Muscle of leg (tissue), 11 donors: Measurements from ENCODE around the gene GC. TPM values are rescaled to one million over a fixed set of nuclear protein-coding genes. Genes with fewer than 3 reads are reported as not detected.
"Not testable (repeated sequence)": the region's sequence is repeated elsewhere in the genome, so short reads cannot be mapped to it uniquely, and the experiment has no call there.

Source experiments
- DNase-seq: peaks from one replicate; pipeline ENCODE4 v3.0.0; 2013
- H3K27ac ChIP-seq: one replicate; pipeline ENCODE4 v1.5.1; 2013; ENCODE audit warnings: mild to moderate bottlenecking, low read length, control low read depth
- H3K27me3 ChIP-seq: one replicate; pipeline ENCODE4 v1.6.1; 2013; ENCODE audit warnings: low read length; ENCODE audit not compliant: control insufficient read depth, insufficient read depth
- H3K36me3 ChIP-seq: one replicate; pipeline ENCODE4 v1.6.1; 2013; ENCODE audit warnings: low read length; ENCODE audit not compliant: control insufficient read depth, insufficient read depth
- H3K4me1 ChIP-seq: one replicate; pipeline ENCODE4 v1.6.1; 2013; ENCODE audit warnings: low read length; ENCODE audit not compliant: control insufficient read depth, insufficient read depth
- H3K4me3 ChIP-seq: one replicate; pipeline ENCODE4 v1.5.1; 2013; ENCODE audit warnings: low read length, control low read depth
- H3K9me3 ChIP-seq: replicated peaks from 2 replicates; pipeline ENCODE4 v1.6.1; 2013; ENCODE audit warnings: low read depth, low read length; ENCODE audit not compliant: control insufficient read depth
- WGBS: methylation state at CpG from one replicate; pipeline ENCODE4 v1.1.5; 2013; ENCODE audit warnings: missing lambda C conversion rate; ENCODE audit not compliant: insufficient coverage; 5-methylcytosine and 5-hydroxymethylcytosine counted together
- polyA plus RNA-seq, 8 donors: library from polyadenylated mRNA; unstranded; fragments of 120-200 nt; gene quantifications; one replicate each; pipeline versions ENCODE4 v1.2.1 to v1.2.3, GENCODE V29; 2013; ENCODE audit warnings: inconsistent platforms in 1 of 8, low replicate concordance in 1 of 8; ENCODE audit not compliant: insufficient read length in 8 of 8, insufficient read depth in 1 of 8
- total RNA-seq: library from RNA; stranded (reverse); fragments of 120-200 nt; gene quantifications from one replicate; pipeline ENCODE4 v1.2.4, GENCODE V29; 2013

GC gene
- total and polyA plus RNA-seq, 9 donors, result 0.35 to 4.5 (median 2.8) TPM; not detected in 5

DNA sequence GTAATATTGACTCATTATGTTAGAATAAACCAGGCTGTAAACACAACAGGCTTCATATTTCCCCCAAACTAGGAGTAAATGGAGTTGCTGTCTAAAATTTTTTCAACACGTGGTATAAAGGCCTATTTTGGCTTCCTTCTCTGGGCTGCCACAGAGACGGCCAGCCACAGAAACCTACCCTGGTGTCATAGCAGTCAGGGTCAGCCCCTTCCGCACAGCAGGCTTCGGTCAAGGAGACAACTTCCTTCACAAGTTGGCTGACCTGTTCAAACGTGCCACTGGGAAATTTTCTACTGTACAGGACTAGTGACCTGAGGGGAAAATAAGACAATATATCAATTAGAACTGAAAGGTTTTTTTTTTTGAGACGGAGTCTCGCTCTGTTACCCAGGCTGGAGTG is 15.8 kb downstream of the GC start:
- Histone ChIP-seq H3K4me1 (no peaks in the 10 kb centered on the region), H3K4me3 (no peak overlapping the region), H3K27me3 (no peaks in the 10 kb centered on the region), H3K27ac (no peak overlapping the region), H3K9me3 (no peaks in the 10 kb centered on the region), H3K36me3 (no peaks in the 10 kb centered on the region)
- no peak for DNase-seq
- 89% methylated on average over 2 of the region's 7 CpGs for WGBS

DNA sequence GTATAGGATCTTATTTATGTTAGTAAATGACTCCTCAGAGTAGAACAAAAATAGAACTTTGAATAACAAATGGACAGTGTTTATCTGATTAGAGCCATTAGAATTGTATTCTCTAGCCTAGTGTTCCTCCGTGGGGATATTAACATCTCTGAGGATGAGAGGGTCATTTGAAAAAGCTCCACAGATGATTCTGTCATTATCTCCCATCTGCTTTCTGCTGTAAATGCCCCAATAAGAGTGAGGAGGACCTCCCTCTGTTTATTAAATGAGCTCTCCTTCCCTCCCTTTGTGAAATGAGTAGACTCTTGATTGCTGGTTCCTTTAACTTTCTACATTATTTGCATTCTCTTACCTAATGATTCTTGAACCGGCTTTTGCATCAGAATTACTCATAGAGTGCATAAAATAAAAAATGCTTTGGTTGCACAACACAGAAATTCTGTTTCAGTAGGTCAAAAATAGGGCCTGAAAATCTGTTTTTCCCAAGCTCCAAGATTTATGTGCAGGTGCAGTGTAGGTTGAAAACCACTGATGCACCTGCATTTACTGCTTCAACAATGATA is 18.0 kb downstream of the GC start:
- Histone ChIP-seq H3K27ac (no peak overlapping the region), H3K36me3 (no peaks in the 10 kb centered on the region), H3K27me3 (no peaks in the 10 kb centered on the region), H3K9me3 (no peaks in the 10 kb centered on the region), H3K4me3 (no peak overlapping the region), H3K4me1 (no peaks in the 10 kb centered on the region)
- DNase-seq, result no peak
- WGBS, result no CpG with 5 or more reads among the region's 2 CpGs

DNA sequence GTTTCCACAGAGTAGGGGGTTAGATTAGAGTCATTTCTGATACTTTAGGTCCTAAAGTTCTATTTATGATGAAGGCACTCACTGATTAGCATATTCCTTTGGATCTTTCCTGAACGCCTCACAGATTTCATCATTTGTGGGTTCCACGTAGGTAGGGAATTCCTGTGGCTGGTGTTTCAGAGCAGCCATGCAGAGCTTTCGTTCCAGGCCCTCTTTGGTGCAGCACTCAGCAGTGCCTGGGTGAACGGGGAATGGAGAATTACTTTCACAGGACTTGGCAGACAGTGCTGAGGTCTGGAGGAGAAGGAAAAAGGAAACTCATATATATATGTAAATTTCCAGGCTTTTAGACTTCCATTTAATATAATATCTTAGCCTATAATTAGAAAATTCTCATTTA is 18.5 kb downstream of the GC start:
- Histone ChIP-seq H3K4me3 (no peak overlapping the region), H3K4me1 (no peaks in the 10 kb centered on the region), H3K9me3 (no peaks in the 10 kb centered on the region), H3K36me3 (no peaks in the 10 kb centered on the region), H3K27me3 (no peaks in the 10 kb centered on the region), H3K27ac (no peak overlapping the region)
- peak; percentile 19 for DNase-seq
- WGBS, result no CpG with 5 or more reads among the region's 4 CpGs

DNA sequence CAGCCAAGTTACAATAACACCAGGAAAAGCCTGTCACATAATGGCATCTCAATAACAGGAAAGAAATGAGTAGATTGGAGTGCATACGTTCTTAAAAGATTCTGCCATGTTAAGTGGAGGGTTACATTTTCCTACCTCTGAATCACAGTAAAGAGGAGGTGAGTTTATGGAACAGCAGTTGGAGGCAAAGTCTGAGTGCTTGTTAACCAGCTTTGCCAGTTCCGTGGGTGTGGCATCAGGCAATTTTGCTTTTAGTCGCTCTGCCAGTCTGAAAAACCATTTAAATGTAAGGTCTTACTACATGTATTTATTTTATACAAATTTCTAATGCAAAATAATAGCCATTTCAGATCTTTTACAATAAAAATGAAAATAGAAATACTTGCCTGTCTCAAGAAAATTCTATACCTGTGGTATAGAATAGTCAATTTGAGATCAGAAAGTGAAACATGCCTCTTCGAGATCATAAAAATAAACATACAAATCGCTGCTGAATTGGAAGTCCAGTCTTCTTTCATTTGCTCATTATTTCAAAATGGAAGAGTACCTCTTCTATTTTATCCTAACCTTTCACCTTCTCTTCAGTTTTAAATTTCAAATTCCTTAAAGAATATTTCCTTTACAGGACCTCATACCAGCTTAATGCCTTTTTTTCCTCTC is 31.4 kb downstream of the GC start:
- 83% methylated on average over 1 of the region's 5 CpGs for WGBS
- Histone ChIP-seq H3K9me3 (no peaks in the 10 kb centered on the region), H3K36me3 (no peaks in the 10 kb centered on the region), H3K4me3 (no peak overlapping the region), H3K4me1 (no peaks in the 10 kb centered on the region), H3K27me3 (no peaks in the 10 kb centered on the region), H3K27ac (no peak overlapping the region)
- DNase-seq, result no peak

DNA sequence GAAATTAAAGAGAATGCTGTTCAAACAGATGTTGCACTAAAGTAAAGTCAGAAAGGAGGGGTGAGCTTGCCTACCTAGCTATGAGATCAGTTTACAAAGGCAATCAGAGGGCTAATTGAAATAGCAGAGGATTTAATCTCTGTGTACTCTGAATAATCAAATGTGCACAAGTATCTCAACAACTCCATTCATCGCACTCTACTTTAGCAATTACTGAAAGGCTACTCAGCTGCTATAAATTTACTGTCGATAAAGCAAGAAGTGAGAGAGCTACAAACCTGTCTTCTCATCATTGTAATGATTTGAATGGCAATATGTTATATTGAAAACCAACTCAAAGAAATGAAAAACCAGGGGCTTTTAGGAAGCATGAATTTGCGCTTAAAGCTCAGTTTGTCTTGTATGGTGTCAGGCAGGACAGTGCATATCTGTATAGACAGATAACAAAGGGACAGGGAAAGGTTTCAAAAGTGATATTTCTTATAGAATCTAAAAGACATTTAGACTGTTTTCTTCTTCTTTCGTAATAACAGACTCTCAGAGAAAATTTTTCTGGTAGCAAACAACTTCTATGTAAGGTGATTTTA is 34.8 kb downstream of the GC start:
- H3K9me3 ChIP-seq, result no peaks in the 10 kb centered on the region
- no peaks in the 10 kb centered on the region for H3K4me1 ChIP-seq
- DNase-seq, result no peak
- no peaks in the 10 kb centered on the region for H3K27me3 ChIP-seq
- H3K36me3 ChIP-seq, result no peaks in the 10 kb centered on the region
- no peak overlapping the region for H3K4me3 ChIP-seq
- H3K27ac ChIP-seq, result no peak overlapping the region
- WGBS, result no CpG with 5 or more reads among the region's 4 CpGs

DNA sequence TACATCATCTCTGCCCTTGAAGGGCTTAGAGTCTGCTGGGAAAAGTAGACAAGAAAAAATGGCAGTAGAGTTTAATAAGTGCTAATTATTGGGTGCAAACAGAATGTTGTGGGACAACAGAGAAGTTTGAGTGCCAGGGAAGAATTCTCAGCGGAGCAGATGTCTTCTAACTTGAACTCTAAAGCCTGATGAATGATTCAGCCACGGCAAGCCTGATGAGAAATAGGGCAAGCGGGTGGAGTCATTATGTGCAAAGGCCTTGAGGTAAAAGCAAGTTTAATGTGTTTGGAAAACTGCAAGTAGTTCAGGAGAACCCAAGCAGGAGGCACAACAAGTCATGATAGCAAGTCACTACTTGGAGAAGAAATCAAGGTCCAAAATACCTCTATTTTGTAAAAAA is 37.5 kb downstream of the GC start:
- Histone ChIP-seq H3K27ac (no peak overlapping the region), H3K9me3 (no peaks in the 10 kb centered on the region), H3K27me3 (no peaks in the 10 kb centered on the region), H3K4me1 (no peaks in the 10 kb centered on the region), H3K4me3 (no peak overlapping the region), H3K36me3 (no peaks in the 10 kb centered on the region)
- 70% methylated on average over 2 of the region's 3 CpGs for WGBS
- no peak for DNase-seq

DNA sequence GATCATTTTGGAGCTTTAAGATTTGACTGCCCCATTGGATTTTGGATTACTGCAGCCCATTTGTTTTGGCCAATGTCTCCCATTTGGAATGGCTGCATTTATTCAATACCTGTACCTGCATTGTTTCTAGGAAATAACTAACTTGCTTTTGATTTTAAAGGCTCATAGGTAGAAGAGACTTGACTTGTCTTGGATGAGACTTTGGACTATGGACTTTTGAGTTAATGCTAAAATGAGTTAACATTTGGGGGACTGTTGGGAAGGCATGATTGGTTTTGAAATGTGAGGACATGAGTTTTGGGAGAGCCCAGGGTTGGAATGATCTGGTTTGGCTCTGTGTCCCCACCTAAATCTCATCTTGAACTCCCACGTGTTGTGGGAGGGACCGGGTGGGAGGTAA is 45.1 kb downstream of the GC start:
- not testable (repeated sequence) for H3K36me3 ChIP-seq, H3K4me3 ChIP-seq, H3K27me3 ChIP-seq, DNase-seq, H3K4me1 ChIP-seq, H3K9me3 ChIP-seq, H3K27ac ChIP-seq
- no CpG with 5 or more reads among the region's 2 CpGs for WGBS

DNA sequence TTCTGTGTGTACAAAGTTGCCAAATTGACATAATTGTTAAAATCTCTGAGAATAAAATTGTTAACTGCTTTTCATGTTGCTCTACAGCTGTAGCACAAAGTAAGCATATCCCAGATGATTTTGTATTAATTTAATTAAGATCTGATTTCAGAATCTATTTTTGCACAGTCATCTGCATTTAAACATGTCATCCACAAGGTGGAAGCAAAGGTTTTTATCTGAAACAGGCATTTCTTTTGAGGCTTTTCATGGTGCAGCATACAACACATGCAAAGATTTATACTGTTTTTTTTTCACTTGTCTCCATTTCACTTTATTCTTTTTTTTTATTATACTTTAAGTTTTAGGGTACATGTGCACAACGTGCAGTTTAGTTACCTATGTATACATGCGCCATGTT is 51.2 kb downstream of the GC start:
- WGBS, result no CpG with 5 or more reads among the region's 2 CpGs
- Histone ChIP-seq H3K27ac (no peak overlapping the region), H3K4me1 (no peaks in the 10 kb centered on the region), H3K36me3 (no peaks in the 10 kb centered on the region), H3K4me3 (no peak overlapping the region), H3K9me3 (peaks cover 3% of the 10 kb centered on the region), H3K27me3 (no peaks in the 10 kb centered on the region)
- DNase-seq, result peak; percentile 23

DNA sequence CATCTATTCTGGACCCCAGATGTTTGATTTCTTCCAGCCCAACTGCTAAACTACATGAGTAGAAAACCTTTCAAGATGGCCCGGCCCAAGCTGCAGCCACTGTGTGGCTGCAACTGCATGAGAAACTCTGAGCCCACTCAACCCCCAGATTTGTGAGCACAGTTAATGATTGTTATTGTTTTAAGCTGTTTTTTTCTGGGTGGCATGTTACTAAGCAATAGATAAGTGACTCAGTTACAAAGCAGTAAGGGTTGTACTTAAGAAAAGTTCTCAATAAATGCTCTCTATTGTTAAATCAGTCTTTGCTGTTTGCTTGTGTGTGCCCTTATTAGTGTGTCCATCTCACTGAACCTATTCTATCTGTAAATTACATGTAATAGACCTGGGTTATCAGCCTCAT is 51.8 kb downstream of the GC start:
- Histone ChIP-seq H3K27ac (no peak overlapping the region), H3K27me3 (no peaks in the 10 kb centered on the region), H3K9me3 (peaks cover under 1% of the 10 kb centered on the region), H3K4me3 (no peak overlapping the region), H3K4me1 (no peaks in the 10 kb centered on the region), H3K36me3 (no peaks in the 10 kb centered on the region)
- DNase-seq, result no peak
- no CpG with 5 or more reads among the region's 1 CpG for WGBS

DNA sequence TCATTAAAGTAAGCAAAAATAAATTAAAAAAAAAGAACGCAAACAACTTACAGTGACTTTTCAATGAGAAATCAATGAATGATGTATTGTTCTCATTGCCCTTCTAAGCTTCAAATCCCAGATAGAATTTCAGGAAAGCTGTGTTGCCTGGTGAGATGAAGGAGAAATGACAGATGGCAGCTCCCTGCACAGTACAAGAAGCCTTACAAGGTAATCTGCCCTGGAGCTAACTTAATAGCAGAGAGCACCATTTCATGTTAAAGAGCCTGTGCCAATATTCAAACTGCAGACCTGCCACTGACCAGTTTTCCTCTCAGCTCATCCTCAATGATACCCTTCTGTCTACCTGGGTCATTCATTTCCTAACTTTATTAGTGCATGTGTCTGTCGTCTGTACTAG is 54.0 kb downstream of the GC start:
- Histone ChIP-seq H3K36me3 (no peaks in the 10 kb centered on the region), H3K4me1 (no peaks in the 10 kb centered on the region), H3K4me3 (no peak overlapping the region), H3K27me3 (no peaks in the 10 kb centered on the region), H3K9me3 (no peaks in the 10 kb centered on the region), H3K27ac (no peak overlapping the region)
- WGBS, result no CpG with 5 or more reads among the region's 2 CpGs
- DNase-seq, result no peak
